HG02571 (cell line): ENCODE results near the gene UBD.

Source experiments
- ATAC-seq: cut with Tn5 transposase; IDR thresholded peaks from one replicate; pipeline ENCODE4 v1.9.1; 2021; ENCODE audit warnings: mild to moderate bottlenecking, moderate library complexity; ENCODE audit not compliant: unreplicated experiment

Gene UBD

GRCh38 chr6:29524044-29524443 is 35.5 kb downstream of the UBD start:
- ATAC-seq: no peak

- no peak for ATAC-seq
Observed at GRCh38 chr6:29522227-29522626, 37.3 kb downstream of the UBD start.

GRCh38 chr6:29521006-29521680 is 38.4 kb downstream of the UBD start:
- no peak for ATAC-seq

- ATAC-seq: no peak
Observed at GRCh38 chr6:29520232-29520631, 39.3 kb downstream of the UBD start.

GRCh38 chr6:29519291-29520010 is 40.1 kb downstream of the UBD start:
- ATAC-seq: no peak

GRCh38 chr6:29517728-29518440 is 41.6 kb downstream of the UBD start:
- no peak for ATAC-seq

- no peak for ATAC-seq
Observed at GRCh38 chr6:29517245-29517644, 42.3 kb downstream of the UBD start.

- ATAC-seq: no peak
Observed at GRCh38 chr6:29516108-29516507, 43.4 kb downstream of the UBD start.

- no peak for ATAC-seq
Observed at GRCh38 chr6:29510746-29511300, 48.7 kb downstream of the UBD start.

- no peak for ATAC-seq
Observed at GRCh38 chr6:29510202-29510601, 49.3 kb downstream of the UBD start.

GRCh38 chr6:29509711-29510110 is 49.8 kb downstream of the UBD start:
- no peak for ATAC-seq

GRCh38 chr6:29509239-29509638 is 50.3 kb downstream of the UBD start:
- peak; percentile 74 for ATAC-seq

GRCh38 chr6:29507319-29507718 is 52.2 kb downstream of the UBD start:
- no peak for ATAC-seq

GRCh38 chr6:29506446-29507067 is 53.0 kb downstream of the UBD start:
- ATAC-seq: no peak

GRCh38 chr6:29505808-29506207 is 53.7 kb downstream of the UBD start:
- ATAC-seq: no peak
